ENCODE data around the gene SLC6A11. TPM values are rescaled to one million over a fixed set of nuclear protein-coding genes. Genes with fewer than 3 reads are reported as not detected.

Gene SLC6A11
- total and polyA plus RNA-seq, 2 donors (not counting 3 experiments of a cell fraction or from before 2014, with no cell fraction given), result not detected

DNA sequence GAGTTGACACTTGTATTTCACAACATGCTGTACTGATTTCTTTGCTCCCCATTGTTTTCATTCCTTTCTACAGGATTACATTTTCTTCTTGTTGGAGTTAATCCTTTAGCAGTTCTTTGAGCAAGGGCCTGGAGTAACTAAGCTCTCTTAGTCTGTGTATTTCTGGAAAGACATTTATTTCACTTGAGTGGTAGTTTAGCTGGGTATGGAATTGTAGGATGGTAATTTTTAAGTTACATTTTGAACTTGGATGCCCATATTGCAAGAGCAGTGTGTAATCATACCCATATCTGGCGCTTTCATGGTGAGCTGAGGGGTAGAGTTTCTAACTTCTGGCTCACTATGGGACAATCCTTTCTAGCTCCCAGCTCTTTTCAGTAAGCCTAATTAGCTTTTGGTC is 74.6 kb downstream of the SLC6A11 start:
- BruUV-seq (replicated peaks), result no TSS peak
- POLR2A ChIA-PET, result no interaction called here
- Histone ChIP-seq H2AFZ (ENCODE audit: low read depth, low read length) (no peak overlapping the region), H3K36me3 (ENCODE audit: control insufficient read depth in 2 of 2, extremely low read depth in 1 of 2, insufficient read depth in 2 of 2, low read length in 2 of 2) (no peaks in the 10 kb centered on the region), H3K4me2 (ENCODE audit: insufficient read depth, low read length) (no peak overlapping the region), H3K9me1 (replicated peaks; ENCODE audit: control insufficient read depth, extremely low read depth, insufficient read depth, low read length) (no peaks in the 10 kb centered on the region), H3K27me3 (ENCODE audit: control insufficient read depth in 2 of 2, insufficient read depth in 2 of 2, low read length in 2 of 2) (no peaks in the 10 kb centered on the region), H3K79me2 (ENCODE audit: control insufficient read depth, insufficient read depth, low read length) (no peaks in the 10 kb centered on the region), H3K27ac (ENCODE audit: insufficient read depth, low read depth, low read length) (no peak overlapping the region), H4K20me1 (replicated peaks; ENCODE audit: control insufficient read depth, extremely low read depth, insufficient read depth, low read length) (no peaks in the 10 kb centered on the region), H3K4me3 (replicated peaks in 1 of 3; ENCODE audit: insufficient read depth in 1 of 3, low read depth in 1 of 3, low read length in 3 of 3) (no peak overlapping the region), H3K4me1 (ENCODE audit: control insufficient read depth, extremely low read depth, insufficient read depth, low read length) (no peaks in the 10 kb centered on the region), H3K9ac (replicated peaks; ENCODE audit: extremely low read depth, insufficient read depth, low read length) (no peak overlapping the region), H3K9me3 (replicated peaks; ENCODE audit: control insufficient read depth, insufficient read depth, low read length) (no peaks in the 10 kb centered on the region)
- DNase-seq (ENCODE audit: low read depth, low spot score), result no peak
- FAIRE-seq, result no peak
- CTCF ChIA-PET, result interaction anchor here (1.1 kb wide), 1 partner anchor 132 kb away, joined by 3 read pairs; no protein-coding TSS in a partner anchor
- intact Hi-C loops (cut with micrococcal nuclease) (no loop called here), dilution Hi-C loops (cut with MboI; ENCODE audit: extremely low pct_ligation_motif_present, low sequenced_read_pairs) (no loop called here)
- TF ChIP-seq POLR2AphosphoS5 (IDR thresholded peaks at IDR 0.05; ENCODE audit: insufficient read depth, low read depth, low read length) (no peak), FOS (IDR thresholded peaks at IDR 0.05; ENCODE audit: borderline replicate concordance, insufficient read depth, low read length) (no peak), GATA2 (IDR thresholded peaks at IDR 0.05; ENCODE audit: insufficient read depth, insufficient read length, low read depth, low read length) (no peak), MAX (IDR thresholded peaks at IDR 0.05; ENCODE audit: insufficient read depth, insufficient read length) (no peak), EZH2 (IDR thresholded peaks at IDR 0.05; ENCODE audit: borderline replicate concordance, low read depth, low read length, severe bottlenecking) (no peak), MYC (IDR thresholded peaks at IDR 0.05; ENCODE audit: low read depth, low read length) (no peak), JUN (IDR thresholded peaks at IDR 0.05; ENCODE audit: borderline replicate concordance, insufficient read depth, insufficient read length, low read depth) (no peak), POLR2A (IDR thresholded peaks at IDR 0.05; ENCODE audit: low read depth, low read length) (no peak), CTCF (IDR thresholded peaks at IDR 0.05; ENCODE audit: extremely low read depth in 1 of 2, insufficient read depth in 1 of 2, low read depth in 1 of 2, low read length in 2 of 2) (no peak)
